OCI-LY1 (cell line): ENCODE results near the gene DROSHA.

ENCODE experiments used
- H2AFZ ChIP-seq: fragments of 200-600 bp; sonication (generic), shearing (Covaris generic); 2 replicates; pipeline ENCODE4 v1.6.0; 2014; ENCODE audit warnings: antibody characterized with exemption, mild to moderate bottlenecking, low read length
- H3F3A ChIP-seq: fragments of 200-600 bp; sonication (generic), shearing (Covaris generic); 2 replicates; pipeline ENCODE4 v1.6.0; 2014; ENCODE audit warnings: mild to moderate bottlenecking, antibody characterized with exemption, low read length, moderate library complexity; ENCODE audit not compliant: insufficient read depth
- H3K27ac ChIP-seq: fragments of 200-600 bp; sonication (generic); 2 replicates; pipeline ENCODE4 v1.5.1; 2014; ENCODE audit warnings: low read length, mixed run types, mild to moderate bottlenecking, low read depth; ENCODE audit not compliant: poor library complexity, severe bottlenecking
- H3K27me3 ChIP-seq: fragments of 200-600 bp; sonication (generic); 2 replicates; pipeline ENCODE4 v1.6.0; 2014; ENCODE audit warnings: antibody characterized with exemption, mild to moderate bottlenecking, low read length, moderate library complexity; ENCODE audit not compliant: insufficient read depth
- H3K36me3 ChIP-seq: fragments of 200-600 bp; sonication (generic); 2 replicates; pipeline ENCODE4 v1.6.1; 2014; ENCODE audit warnings: mild to moderate bottlenecking, antibody characterized with exemption, low read length, moderate library complexity, mixed read lengths; ENCODE audit not compliant: insufficient read depth
- H3K4me1 ChIP-seq: fragments of 200-600 bp; sonication (generic); 2 replicates; pipeline ENCODE4 v1.5.1; 2014; ENCODE audit warnings: mild to moderate bottlenecking, low read length, moderate library complexity; ENCODE audit not compliant: insufficient read depth, severe bottlenecking
- H3K4me2 ChIP-seq: fragments of 200-600 bp; sonication (generic), shearing (Covaris generic); 2 replicates; pipeline ENCODE4 v1.6.1; 2014; ENCODE audit warnings: low read length
- H3K4me3 ChIP-seq: fragments of 200-600 bp; sonication (generic); 2 replicates; pipeline ENCODE4 v1.5.1; 2014; ENCODE audit warnings: low read length, low read depth, mild to moderate bottlenecking, mixed read lengths; ENCODE audit not compliant: poor library complexity, severe bottlenecking
- H3K79me2 ChIP-seq: fragments of 200-600 bp; shearing (Covaris generic); 2 replicates; pipeline ENCODE4 v1.6.1; 2016; ENCODE audit warnings: mixed run types, low read length, mixed read lengths; ENCODE audit not compliant: insufficient read depth
- H3K9ac ChIP-seq: fragments of 200-600 bp; sonication (generic), shearing (Covaris generic); 2 replicates; pipeline ENCODE4 v1.6.1; 2014; ENCODE audit warnings: mild to moderate bottlenecking, low read length, mixed read lengths
- H3K9me2 ChIP-seq: fragments of 200-600 bp; sonication (generic), shearing (Covaris generic); 2 replicates; pipeline ENCODE4 v1.6.1; 2014; ENCODE audit warnings: low read depth, mild to moderate bottlenecking, low read length, mixed read lengths
- H3K9me3 ChIP-seq: fragments of 200-600 bp; shearing (Covaris generic); 2 replicates; pipeline ENCODE4 v1.6.1; 2014; ENCODE audit warnings: low read length, mixed read lengths
- H4K20me1 ChIP-seq: fragments of 200-600 bp; sonication (generic), shearing (Covaris generic); 2 replicates; pipeline ENCODE4 v1.6.0; 2016; ENCODE audit warnings: mild to moderate bottlenecking, low read length; ENCODE audit not compliant: insufficient read depth
- EZH2 ChIP-seq: fragments of 200-600 bp; sonication (generic), shearing (Covaris generic); IDR thresholded peaks from 2 replicates; pipeline ENCODE4 v1.8.0; 2017; ENCODE audit warnings: borderline replicate concordance, mixed run types, mild to moderate bottlenecking, antibody characterized with exemption, low read length, moderate library complexity, mixed read lengths
- TF ChIP-seq, protein P1 (sequence below): fragments of 200-600 bp; sonication (generic), shearing (Covaris generic); IDR thresholded peaks from 2 replicates; pipeline ENCODE4 v1.5.1; 2017; ENCODE audit warnings: mild to moderate bottlenecking, antibody characterized with exemption, low read length, moderate library complexity, mixed read lengths

The DROSHA gene

GRCh38 chr5:31516802-31517201 lies 15.1 kb downstream of the DROSHA start:
- no peak overlapping the region for H2AFZ ChIP-seq
- H3K9ac ChIP-seq, result no peak overlapping the region
- no peak overlapping the region for H3K4me2 ChIP-seq
- no peaks in the 10 kb centered on the region for H3K27me3 ChIP-seq
- H3K9me2 ChIP-seq, result no peaks in the 10 kb centered on the region
- H4K20me1 ChIP-seq, result no peaks in the 10 kb centered on the region
- no peak overlapping the region for H3K4me3 ChIP-seq
- TF ChIP-seq EZH2, result no peak
- TF ChIP-seq, protein P1, sequence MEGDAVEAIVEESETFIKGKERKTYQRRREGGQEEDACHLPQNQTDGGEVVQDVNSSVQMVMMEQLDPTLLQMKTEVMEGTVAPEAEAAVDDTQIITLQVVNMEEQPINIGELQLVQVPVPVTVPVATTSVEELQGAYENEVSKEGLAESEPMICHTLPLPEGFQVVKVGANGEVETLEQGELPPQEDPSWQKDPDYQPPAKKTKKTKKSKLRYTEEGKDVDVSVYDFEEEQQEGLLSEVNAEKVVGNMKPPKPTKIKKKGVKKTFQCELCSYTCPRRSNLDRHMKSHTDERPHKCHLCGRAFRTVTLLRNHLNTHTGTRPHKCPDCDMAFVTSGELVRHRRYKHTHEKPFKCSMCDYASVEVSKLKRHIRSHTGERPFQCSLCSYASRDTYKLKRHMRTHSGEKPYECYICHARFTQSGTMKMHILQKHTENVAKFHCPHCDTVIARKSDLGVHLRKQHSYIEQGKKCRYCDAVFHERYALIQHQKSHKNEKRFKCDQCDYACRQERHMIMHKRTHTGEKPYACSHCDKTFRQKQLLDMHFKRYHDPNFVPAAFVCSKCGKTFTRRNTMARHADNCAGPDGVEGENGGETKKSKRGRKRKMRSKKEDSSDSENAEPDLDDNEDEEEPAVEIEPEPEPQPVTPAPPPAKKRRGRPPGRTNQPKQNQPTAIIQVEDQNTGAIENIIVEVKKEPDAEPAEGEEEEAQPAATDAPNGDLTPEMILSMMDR, result no peak
- H3K27ac ChIP-seq, result no peak overlapping the region
- no peaks in the 10 kb centered on the region for H3K9me3 ChIP-seq
- H3F3A ChIP-seq, result no peaks in the 10 kb centered on the region
- H3K79me2 ChIP-seq, result no peaks in the 10 kb centered on the region
- H3K4me1 ChIP-seq, result no peaks in the 10 kb centered on the region
- peaks cover 80% of the 10 kb centered on the region for H3K36me3 ChIP-seq

DNA sequence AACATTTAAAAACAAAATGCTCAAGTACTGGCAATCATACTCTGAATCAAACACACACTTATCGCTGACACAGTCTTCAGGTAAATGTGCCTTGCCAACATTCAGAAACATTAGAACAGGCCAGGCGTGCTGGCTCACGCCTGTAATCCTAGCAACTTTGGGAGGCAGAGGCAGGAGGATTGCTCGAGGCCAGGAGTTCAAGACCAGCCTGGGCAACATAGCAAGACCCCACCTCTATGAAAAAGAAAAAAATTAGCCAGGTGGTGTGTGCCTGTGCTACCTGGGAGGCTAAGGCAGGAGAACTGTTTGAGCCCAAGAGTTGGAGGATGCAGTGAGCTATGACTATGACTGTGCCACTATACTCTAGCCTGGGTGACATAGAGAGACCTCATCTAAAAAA lies 20.6 kb downstream of the DROSHA start:
- Histone ChIP-seq H2AFZ (no peak overlapping the region), H3K36me3 (peaks cover 87% of the 10 kb centered on the region), H3K9me2 (no peaks in the 10 kb centered on the region), H3K27me3 (no peaks in the 10 kb centered on the region), H3F3A (no peaks in the 10 kb centered on the region), H3K4me3 (no peak overlapping the region), H3K79me2 (no peaks in the 10 kb centered on the region), H3K9ac (no peak overlapping the region), H4K20me1 (no peaks in the 10 kb centered on the region), H3K4me2 (no peak overlapping the region), H3K9me3 (no peaks in the 10 kb centered on the region), H3K4me1 (no peaks in the 10 kb centered on the region), H3K27ac (no peak overlapping the region)
- no peak for TF ChIP-seq EZH2
- TF ChIP-seq, protein P1, result no peak

DNA sequence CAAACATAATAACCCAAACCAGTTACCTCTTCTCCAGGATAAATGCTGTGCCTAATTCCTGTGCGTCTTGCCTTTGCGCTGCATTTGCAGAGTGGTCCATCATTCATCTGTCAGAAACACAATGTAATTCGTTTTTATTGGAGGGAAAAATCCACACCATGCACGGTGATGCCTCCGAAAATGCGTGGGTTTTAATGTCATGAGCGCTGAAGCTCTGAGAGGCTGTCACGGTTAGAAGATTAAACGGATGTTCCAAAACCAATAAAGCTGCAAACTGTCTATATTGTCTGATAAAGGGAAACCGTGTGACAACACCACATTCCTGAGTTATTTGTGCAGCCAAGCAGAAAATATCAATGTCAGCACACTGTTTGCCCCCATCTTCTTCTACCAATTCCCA lies 27.4 kb downstream of the DROSHA start:
- Histone ChIP-seq H3K27ac (no peak overlapping the region), H3K9ac (no peak overlapping the region), H3K9me2 (no peaks in the 10 kb centered on the region), H4K20me1 (no peaks in the 10 kb centered on the region), H3K27me3 (no peaks in the 10 kb centered on the region), H3F3A (no peaks in the 10 kb centered on the region), H3K9me3 (no peaks in the 10 kb centered on the region), H3K4me2 (no peak overlapping the region), H3K4me1 (no peaks in the 10 kb centered on the region), H3K79me2 (no peaks in the 10 kb centered on the region), H3K36me3 (peaks cover 92% of the 10 kb centered on the region), H2AFZ (no peak overlapping the region), H3K4me3 (no peak overlapping the region)
- TF ChIP-seq, protein P1, result no peak
- TF ChIP-seq EZH2, result no peak
